HG02840 (cell line): ENCODE measurements around the gene TRAF3IP3.
A peak's percentile ranks its signal among the peaks of the same experiment; 100 is the strongest.

Experiments
- ATAC-seq: cut with Tn5 transposase; IDR thresholded peaks from one replicate; pipeline ENCODE4 v1.9.1; 2021; ENCODE audit warnings: mild to moderate bottlenecking, moderate library complexity, moderate number of reproducible peaks; ENCODE audit not compliant: unreplicated experiment, low FRiP score

The TRAF3IP3 gene

GRCh38 chr1:209755926-209756614 is at the start of gene TRAF3IP3:
Gene TRAF3IP3, plus strand, starts transcription at chr1:209756053. Its CDS starts 3,987 bp downstream, at chr1:209760040.
- ATAC-seq = peak; percentile 69

DNA sequence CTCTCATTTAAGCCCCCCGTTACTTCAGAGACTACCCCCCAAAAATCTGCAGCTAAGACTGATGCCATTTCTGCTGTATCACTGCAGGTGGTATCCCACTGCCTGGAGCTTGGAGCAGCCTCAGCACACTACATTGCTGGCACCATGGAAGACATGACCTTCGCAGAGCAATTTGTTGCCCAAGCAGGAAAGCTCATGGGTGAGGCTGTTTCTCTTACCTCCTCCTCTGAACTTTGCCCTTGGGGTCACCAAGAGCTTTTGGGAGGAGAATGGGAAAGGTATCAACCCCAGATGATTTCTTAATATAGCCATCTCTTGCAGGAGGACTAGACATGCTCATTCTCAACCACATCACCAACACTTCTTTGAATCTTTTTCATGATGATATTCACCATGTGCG is 49.2 kb upstream of the TRAF3IP3 start:
- no peak for ATAC-seq

DNA sequence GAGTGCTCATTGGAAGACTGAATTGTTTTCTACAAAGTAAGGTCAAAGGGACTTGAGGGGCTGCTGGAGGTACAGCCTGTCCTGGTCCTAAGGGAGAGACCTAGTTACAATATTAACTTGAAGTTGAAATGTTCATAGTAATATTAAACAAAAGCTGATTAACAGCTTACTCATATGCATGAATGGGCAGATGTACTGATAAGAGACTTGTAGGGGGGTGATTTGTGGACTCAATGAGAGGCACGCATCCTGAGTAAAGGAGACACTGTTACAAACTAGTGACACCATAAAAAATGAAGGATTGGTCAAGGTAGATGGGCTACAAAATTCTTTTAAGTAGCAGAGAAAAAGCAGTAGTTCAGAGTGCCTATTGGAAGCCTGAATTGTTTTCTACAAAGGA is 48.5 kb upstream of the TRAF3IP3 start:
- no peak for ATAC-seq

DNA sequence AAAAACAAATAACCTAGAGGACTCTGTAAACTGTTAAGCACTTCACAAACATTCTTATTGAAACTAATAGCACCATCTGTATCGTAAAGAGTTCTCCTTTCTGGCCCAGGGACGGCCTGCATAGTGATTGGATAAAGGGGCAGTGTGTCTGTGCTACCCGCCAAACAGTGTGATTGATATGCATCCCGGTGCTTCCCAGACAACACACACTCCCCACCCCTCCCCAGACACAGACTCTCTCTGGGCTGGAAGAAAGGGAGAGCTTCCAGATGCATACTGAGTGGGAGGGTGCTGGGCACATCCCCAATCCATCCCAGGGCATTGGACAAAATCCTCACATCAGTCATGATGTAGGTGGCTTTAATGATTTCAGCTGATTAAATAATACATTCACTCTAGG is 47.6 kb upstream of the TRAF3IP3 start:
- no peak for ATAC-seq

- no peak for ATAC-seq
These were observed 45.8 kb upstream of the TRAF3IP3 start for GRCh38 chr1:209710093-209710492.

- ATAC-seq = no peak
These were observed 45.0 kb upstream of the TRAF3IP3 start for GRCh38 chr1:209710847-209711246.

- ATAC-seq = no peak
These were observed 41.5 kb upstream of the TRAF3IP3 start for GRCh38 chr1:209714338-209714737.

DNA sequence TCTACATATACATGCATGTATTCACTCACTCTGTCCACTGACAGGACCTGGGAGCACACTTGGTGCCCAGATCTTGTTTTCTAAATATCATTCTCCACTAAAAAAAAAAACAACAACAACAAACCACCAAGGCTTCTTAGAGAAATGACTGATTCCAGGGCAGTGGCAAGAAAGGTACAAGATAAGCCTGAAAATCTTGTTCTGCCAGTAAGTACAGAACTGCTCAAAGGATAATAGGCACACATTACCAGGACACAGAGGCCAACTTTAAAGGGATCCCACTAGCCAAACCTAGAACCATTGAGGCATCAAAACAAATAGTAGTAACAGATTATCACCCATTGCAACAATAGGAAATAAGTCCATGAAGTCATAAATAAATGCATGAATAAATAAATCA is 40.5 kb upstream of the TRAF3IP3 start:
- ATAC-seq = no peak

DNA sequence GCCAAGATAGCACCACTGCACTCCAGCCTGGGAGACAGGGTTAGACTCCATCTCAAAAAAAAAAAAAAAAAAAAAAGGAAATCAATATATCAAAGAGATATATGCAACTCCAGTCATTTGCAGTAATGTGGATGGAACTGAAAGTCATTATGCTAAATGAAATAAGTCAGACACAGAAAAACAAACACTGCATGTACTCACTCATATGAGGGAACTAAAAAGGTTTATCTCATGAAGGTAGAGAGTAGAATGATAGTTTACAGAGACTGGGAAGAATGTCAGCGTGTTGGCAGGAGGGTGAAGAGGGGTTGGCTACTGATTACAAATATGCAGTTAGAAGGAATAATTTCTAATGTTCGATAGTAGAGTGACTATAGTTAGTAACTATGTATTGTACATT is 38.0 kb upstream of the TRAF3IP3 start:
- ATAC-seq = no peak

- no peak for ATAC-seq
These were observed 35.5 kb upstream of the TRAF3IP3 start for GRCh38 chr1:209720326-209720725.

DNA sequence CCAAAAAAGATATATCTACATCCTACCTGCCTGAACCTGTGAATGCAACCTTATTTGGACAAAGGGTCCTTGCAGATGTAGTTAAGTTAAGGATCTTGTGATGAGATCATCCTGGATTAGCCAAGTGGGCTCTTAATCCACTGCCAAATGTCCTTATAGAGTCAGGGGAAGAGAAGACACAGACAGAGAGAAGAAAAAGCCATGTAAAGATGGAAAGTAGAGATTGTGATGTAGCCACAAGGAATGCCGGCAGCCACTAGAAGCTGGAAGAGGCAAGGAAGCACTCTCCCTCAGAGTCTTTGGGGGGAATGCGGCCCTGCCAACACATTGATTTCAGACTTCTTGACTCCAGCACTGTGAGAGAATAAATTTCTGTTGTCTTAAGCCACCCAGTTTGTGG is 35.0 kb upstream of the TRAF3IP3 start:
- ATAC-seq = no peak

DNA sequence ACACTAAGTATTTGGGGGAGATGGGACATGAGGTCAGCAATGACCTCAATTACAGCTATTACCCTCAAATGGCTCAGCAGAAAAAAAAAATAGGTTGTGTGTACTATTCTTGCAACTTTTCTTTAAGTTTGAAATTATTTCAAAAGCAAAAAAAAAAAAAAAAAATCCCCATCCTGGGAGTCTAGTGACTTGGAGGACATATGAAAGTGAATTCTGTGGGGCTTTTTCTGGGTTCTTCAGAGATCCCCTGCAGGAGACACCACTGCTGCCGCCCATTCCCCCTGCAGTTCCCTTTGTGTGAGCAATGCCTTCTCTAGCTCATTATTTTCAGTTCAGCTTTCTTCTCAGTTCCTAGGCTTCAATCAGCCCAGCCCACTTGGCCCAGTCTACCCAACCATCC is 34.5 kb upstream of the TRAF3IP3 start:
- ATAC-seq = no peak

DNA sequence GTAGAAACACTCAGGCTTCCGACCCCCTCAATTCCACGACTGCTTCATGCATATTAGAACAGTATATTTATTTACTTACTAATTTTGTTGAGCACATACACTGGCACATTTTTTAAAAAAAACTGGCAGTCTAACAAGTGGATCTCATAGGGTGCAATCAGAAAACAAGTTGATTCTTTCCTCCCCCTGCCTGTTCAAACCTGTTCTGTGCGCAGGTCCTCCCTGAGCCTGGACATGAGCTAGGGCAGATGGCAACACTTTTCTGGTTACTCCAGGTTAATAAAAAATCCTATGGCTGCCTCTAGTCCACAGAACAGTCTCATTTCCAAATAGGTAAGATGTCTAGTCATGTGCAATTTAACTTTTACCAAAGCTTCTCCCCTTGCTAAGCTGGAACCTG is 32.6 kb upstream of the TRAF3IP3 start:
- no peak for ATAC-seq

DNA sequence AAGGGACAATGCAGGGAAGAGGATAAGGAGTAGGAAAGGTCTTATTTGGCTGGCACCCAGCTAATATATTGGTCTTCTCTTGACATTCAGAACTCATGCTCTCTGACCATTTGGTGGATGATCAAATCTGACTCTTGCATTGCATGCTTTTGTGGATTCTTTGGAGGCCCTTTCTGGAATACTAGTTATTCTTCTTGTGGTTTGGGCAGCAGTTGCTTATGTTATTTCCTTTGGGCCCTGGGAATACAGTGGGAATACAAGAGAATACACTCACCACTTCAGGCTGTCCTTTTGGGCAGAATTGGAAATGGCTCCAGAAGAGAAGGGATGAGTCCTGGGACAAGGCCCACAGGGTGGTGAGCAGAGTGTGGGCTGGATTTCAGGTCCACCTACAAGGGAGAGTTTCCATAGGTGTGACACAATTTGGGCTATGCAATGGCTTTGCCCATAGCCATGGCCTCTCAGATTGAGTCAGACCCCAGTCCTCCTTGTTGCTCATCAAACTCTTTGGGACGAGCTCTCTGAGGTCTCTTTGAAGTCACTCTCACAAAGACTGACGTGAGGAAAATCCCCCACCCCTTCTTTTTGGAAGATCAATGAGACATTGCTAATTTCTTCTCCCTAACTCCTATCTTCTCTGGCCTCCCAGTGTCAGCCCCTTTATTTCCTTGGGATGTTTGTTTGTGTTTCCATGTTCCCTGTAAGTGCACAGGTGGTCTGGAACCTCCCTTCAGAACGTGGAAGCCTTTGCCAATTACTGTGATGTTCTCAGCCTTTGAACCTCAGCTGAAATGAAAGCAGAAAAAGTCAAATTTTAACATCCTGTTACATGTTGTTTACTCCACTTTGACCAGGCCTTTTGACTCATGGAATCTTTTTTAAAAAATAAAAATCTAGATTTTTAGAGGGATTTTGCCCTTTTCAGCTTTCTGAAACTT is 31.8 kb upstream of the TRAF3IP3 start:
- ATAC-seq = no peak

DNA sequence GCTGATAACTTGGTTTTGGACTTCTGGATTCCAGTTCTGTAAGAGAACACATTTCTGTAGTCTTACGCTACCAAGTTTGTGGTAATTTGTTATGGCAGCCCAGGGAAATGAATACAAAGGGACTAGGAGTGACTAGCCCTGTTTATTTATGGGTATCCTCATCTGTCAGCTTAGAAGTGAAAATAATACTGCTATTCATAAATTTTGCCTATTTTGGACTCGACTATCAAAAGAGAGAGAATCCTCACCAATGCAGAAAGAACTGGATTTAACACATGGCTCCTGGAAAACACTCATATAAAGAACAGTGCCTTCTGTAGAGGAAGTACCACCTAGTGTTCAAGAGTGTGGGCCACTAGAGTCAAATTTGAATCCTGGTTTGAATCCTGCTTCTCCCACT is 28.6 kb upstream of the TRAF3IP3 start:
- no peak for ATAC-seq

DNA sequence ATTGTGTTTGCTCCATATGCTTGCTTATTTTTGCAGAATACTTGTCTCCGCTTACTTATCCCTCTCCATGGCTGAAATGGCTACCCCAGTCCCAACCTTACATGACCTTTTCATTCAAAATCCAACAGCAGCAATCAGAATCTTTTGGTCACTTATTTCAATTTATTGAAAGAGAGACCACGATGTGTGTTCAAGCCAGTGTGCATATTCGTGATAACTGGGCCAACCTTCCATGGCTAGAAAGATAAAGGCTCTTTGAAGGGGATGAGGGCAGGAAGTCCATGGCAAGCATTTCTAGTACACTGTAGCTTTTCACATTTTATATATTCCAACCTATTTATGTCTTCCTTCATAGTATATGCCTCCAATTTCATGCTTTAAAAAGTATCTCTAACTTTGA is 28.1 kb upstream of the TRAF3IP3 start:
- no peak for ATAC-seq

DNA sequence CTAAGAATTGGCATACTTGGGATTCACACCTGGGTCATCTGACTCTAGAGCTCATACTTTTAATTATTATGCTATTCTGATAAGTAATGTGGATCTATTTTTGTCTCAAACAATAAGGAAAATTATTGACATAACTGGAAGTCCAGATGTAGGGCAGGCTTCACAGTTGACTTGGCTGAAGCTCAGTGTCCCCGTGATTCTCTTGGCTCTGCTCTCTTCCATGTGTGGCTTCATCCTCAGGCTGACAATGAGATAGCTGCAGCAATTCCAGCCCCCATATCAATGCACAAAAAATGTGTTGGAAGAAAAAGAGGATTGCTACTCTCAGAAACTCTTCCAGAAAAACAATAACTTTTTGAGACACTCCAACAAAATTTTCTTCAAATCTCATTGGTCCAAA is 27.4 kb upstream of the TRAF3IP3 start:
- no peak for ATAC-seq

DNA sequence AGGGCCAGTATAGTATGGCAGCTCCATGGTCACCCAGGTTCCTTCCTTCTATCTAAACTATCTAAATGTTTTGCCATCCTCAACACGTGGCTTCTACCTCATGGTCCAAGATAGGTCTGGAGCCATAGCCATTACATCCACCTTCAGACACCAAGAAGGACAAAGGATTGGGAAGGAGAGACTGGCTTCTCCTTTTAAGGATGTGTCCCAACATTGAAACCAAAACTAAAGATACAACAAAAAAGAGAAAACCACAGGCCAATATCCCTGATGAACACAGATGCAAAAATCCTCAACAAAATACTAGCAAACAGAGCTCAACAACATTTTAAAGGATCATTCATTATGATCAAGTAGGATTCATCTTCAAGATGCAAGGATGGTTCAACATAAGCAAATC is 26.4 kb upstream of the TRAF3IP3 start:
- no peak for ATAC-seq

DNA sequence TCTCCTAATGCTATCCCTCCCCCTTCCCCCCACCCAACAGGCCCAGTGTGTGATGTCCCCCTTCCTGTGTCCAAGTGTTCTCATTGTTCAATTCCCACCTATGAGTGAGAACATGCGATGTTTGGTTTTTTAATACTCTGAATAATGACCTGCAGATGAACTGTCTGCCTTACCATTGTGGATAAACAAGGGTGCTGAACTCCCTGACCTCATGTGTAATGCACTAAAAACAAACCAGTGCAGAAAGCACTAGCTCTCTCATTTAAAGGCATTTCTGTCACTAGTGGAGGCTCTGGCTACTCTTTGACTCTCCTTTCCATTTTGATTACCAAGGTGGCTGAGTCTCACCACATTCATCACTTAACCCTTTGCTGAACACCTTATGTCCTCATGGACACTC is 23.1 kb upstream of the TRAF3IP3 start:
- no peak for ATAC-seq

DNA sequence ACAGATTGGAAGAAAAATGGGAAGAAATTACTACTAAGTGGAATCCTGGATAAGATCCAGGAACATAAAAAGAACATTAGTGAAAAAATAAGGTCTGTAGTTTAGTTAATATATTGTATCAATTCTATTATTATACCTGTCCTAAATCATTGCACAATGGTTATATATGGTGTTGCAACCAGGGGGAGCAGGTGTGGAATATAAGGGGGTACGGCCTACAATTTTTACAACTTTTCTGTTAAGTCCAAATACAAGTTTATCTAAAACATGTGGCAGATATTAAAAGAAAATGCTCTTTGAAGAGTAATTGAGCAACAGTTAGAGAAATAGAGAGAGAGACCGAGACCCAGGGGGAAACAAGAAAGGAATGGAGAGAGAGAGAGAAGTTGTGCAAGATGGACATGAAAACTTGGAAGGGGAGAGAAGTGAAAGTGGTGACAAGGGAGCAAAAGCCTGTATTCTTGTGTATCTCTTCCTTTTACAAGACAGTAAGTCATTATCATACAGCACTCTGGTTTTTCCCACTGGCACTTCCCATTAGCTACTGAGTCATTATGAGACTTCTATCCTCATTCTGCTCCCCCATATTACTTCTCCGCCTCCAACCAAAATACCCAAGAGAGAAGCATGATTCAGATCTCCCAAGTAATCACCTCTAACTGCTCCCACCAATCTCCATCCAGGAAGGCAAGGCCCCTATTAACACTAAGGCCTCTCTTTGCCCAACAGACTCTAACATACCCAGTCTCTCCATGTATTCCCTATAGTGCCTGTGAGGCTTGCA is 22.3 kb upstream of the TRAF3IP3 start:
- ATAC-seq = no peak

- no peak for ATAC-seq
These were observed 19.2 kb upstream of the TRAF3IP3 start for GRCh38 chr1:209736490-209737117.
